Measurements from ENCODE around the gene SUGCT.

- TF ChIP-seq, protein P1, sequence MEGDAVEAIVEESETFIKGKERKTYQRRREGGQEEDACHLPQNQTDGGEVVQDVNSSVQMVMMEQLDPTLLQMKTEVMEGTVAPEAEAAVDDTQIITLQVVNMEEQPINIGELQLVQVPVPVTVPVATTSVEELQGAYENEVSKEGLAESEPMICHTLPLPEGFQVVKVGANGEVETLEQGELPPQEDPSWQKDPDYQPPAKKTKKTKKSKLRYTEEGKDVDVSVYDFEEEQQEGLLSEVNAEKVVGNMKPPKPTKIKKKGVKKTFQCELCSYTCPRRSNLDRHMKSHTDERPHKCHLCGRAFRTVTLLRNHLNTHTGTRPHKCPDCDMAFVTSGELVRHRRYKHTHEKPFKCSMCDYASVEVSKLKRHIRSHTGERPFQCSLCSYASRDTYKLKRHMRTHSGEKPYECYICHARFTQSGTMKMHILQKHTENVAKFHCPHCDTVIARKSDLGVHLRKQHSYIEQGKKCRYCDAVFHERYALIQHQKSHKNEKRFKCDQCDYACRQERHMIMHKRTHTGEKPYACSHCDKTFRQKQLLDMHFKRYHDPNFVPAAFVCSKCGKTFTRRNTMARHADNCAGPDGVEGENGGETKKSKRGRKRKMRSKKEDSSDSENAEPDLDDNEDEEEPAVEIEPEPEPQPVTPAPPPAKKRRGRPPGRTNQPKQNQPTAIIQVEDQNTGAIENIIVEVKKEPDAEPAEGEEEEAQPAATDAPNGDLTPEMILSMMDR (IDR thresholded peaks at IDR 0.05), result no peak
- no peak for TF ChIP-seq POLR2A (IDR thresholded peaks at IDR 0.05; ENCODE audit: low read depth)
- no peak for TF ChIP-seq EP300 (IDR thresholded peaks at IDR 0.05)
- TF ChIP-seq POLR2AphosphoS5 (IDR thresholded peaks at IDR 0.05), result no peak
Measured at GRCh38 chr7:40301486-40302068, 166.8 kb downstream of the SUGCT start.

All from esophagus muscularis mucosa (tissue), 4 donors.